IMR-90 (cell line): ENCODE measurements around the gene SLC43A2.

ENCODE experiments used
- CEBPB ChIP-seq: IDR thresholded peaks from 2 replicates; pipeline ENCODE4 v1.6.1; 2012; ENCODE audit warnings: low read depth, low read length, improper control_type of control experiment
- CHD1 ChIP-seq: IDR thresholded peaks from 2 replicates; pipeline ENCODE4 v1.6.1; 2012; ENCODE audit warnings: low read depth, low read length, improper control_type of control experiment
- FOS ChIP-seq: fragments of 150-350 bp; IDR thresholded peaks from 2 replicates; pipeline ENCODE4 v1.6.1; 2016; ENCODE audit warnings: low read depth, low read length
- MAFK ChIP-seq: IDR thresholded peaks from 2 replicates; pipeline ENCODE4 v1.6.1; 2012; ENCODE audit warnings: low read depth, low read length, improper control_type of control experiment
- MAZ ChIP-seq: IDR thresholded peaks from 2 replicates; pipeline ENCODE4 v1.6.1; 2012; ENCODE audit warnings: low read depth, mild to moderate bottlenecking, low read length, improper control_type of control experiment, moderate library complexity, borderline replicate concordance
- MXI1 ChIP-seq: IDR thresholded peaks from 2 replicates; pipeline ENCODE4 v1.6.1; 2012; ENCODE audit warnings: low read depth, mild to moderate bottlenecking, low read length, moderate library complexity, borderline replicate concordance
- POLR2A ChIP-seq: IDR thresholded peaks from 2 replicates; pipeline ENCODE4 v1.6.1; 2012; ENCODE audit warnings: mild to moderate bottlenecking, low read depth, low read length
- RAD21 ChIP-seq: IDR thresholded peaks from 2 replicates; pipeline ENCODE4 v1.6.1; 2012; ENCODE audit warnings: low read length, improper control_type of control experiment
- RFX5 ChIP-seq: IDR thresholded peaks from 2 replicates; pipeline ENCODE4 v1.8.0; 2012; ENCODE audit warnings: low read depth, mild to moderate bottlenecking, low read length, moderate library complexity
- SMC3 ChIP-seq: fragments of 150-350 bp; IDR thresholded peaks from 2 replicates; pipeline ENCODE4 v1.6.1; 2016; ENCODE audit warnings: low read depth, mild to moderate bottlenecking, antibody characterized with exemption, low read length, moderate library complexity
- TF ChIP-seq, protein P1 (sequence below): conservative IDR thresholded peaks from 2 replicates; pipeline ENCODE4 v1.5.1; 2012; ENCODE audit warnings: mild to moderate bottlenecking, low read depth, low read length, improper control_type of control experiment
- TF ChIP-seq, protein P2 (sequence below): fragments of 150-350 bp; IDR thresholded peaks from 2 replicates; pipeline ENCODE4 v1.6.1; 2017; ENCODE audit warnings: mild to moderate bottlenecking, antibody characterized with exemption, low read length, low read depth

DNA sequence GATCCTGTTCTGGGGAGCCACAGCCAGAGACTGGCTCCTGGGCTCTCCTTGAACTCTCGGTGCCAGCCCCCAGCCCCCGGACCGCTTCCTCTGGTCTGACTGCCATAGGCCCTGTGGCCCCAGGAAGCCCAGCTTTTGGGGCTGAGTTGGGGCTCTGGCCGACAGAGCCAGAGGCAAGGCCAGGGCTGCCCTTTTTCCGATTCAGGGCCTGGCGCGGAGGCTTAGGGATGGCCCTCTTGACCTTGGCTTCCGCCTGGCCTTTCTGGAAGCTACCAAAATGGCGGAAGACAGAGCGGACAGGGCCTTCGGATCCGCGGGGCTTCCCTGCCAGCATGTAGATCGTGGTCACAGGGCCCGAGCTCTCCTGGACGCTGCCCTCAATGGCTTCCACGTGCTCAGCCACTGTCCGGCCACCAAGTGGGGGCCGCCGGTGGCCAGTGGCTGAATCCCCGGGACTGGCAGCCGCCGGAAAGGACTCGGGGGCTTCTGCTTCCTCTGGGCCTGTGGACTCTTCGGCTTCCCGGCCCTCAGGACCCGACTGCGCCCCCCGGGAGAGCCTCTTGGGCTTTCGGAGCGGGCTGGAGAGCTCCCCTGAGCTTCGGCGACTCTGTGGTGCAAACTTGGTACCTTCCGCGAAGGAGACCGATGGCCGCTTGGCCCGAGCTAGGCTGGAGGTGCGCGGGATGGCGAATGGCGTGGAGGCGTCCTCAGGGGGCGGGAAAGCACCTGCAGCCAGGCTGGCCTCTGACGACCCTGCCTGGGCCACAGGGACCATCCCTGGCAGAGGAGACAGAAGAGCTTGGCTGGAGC, 6.4 kb upstream of the SLC43A2 start:
- TF ChIP-seq, protein P1, sequence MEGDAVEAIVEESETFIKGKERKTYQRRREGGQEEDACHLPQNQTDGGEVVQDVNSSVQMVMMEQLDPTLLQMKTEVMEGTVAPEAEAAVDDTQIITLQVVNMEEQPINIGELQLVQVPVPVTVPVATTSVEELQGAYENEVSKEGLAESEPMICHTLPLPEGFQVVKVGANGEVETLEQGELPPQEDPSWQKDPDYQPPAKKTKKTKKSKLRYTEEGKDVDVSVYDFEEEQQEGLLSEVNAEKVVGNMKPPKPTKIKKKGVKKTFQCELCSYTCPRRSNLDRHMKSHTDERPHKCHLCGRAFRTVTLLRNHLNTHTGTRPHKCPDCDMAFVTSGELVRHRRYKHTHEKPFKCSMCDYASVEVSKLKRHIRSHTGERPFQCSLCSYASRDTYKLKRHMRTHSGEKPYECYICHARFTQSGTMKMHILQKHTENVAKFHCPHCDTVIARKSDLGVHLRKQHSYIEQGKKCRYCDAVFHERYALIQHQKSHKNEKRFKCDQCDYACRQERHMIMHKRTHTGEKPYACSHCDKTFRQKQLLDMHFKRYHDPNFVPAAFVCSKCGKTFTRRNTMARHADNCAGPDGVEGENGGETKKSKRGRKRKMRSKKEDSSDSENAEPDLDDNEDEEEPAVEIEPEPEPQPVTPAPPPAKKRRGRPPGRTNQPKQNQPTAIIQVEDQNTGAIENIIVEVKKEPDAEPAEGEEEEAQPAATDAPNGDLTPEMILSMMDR, result no peak
- TF ChIP-seq POLR2A, result no peak
- TF ChIP-seq MAZ, result no peak
- TF ChIP-seq SMC3, result no peak
- no peak for TF ChIP-seq MXI1
- TF ChIP-seq MAFK, result no peak
- TF ChIP-seq RAD21, result no peak
- TF ChIP-seq RFX5, result no peak
- TF ChIP-seq CHD1, result no peak
- TF ChIP-seq, protein P2, sequence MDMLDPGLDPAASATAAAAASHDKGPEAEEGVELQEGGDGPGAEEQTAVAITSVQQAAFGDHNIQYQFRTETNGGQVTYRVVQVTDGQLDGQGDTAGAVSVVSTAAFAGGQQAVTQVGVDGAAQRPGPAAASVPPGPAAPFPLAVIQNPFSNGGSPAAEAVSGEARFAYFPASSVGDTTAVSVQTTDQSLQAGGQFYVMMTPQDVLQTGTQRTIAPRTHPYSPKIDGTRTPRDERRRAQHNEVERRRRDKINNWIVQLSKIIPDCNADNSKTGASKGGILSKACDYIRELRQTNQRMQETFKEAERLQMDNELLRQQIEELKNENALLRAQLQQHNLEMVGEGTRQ, result no peak
- TF ChIP-seq CEBPB, result no peak
- TF ChIP-seq FOS, result no peak
